ENCODE measurements around the gene THAP10.

Gene THAP10

DNA sequence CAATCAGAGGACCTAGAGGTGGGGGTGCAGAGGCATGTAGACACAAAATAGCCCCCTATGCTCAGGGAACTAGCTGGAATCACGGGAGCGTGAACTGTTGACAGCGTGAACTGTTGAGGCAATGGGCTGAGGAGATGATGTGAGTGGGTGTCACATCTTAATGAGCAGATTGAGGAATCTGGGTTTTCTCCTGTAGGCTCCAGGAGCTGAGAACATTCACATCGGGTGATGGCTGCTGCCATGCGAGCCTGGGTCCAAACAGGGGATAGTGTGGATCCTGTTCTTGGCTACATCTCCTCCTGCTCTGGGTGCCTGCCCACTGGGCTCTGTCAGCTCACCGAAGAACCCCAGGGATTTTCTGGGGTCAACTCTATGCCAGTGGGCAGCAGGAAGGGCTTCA lies 40.3 kb downstream of the THAP10 start:
- no peak for TF ChIP-seq ZFX (IDR thresholded peaks at IDR 0.05)
- TF ChIP-seq, protein P1, sequence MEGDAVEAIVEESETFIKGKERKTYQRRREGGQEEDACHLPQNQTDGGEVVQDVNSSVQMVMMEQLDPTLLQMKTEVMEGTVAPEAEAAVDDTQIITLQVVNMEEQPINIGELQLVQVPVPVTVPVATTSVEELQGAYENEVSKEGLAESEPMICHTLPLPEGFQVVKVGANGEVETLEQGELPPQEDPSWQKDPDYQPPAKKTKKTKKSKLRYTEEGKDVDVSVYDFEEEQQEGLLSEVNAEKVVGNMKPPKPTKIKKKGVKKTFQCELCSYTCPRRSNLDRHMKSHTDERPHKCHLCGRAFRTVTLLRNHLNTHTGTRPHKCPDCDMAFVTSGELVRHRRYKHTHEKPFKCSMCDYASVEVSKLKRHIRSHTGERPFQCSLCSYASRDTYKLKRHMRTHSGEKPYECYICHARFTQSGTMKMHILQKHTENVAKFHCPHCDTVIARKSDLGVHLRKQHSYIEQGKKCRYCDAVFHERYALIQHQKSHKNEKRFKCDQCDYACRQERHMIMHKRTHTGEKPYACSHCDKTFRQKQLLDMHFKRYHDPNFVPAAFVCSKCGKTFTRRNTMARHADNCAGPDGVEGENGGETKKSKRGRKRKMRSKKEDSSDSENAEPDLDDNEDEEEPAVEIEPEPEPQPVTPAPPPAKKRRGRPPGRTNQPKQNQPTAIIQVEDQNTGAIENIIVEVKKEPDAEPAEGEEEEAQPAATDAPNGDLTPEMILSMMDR (conservative IDR thresholded peaks at IDR 0.05), result no peak
- H3K27ac ChIP-seq, result no peak overlapping the region

DNA sequence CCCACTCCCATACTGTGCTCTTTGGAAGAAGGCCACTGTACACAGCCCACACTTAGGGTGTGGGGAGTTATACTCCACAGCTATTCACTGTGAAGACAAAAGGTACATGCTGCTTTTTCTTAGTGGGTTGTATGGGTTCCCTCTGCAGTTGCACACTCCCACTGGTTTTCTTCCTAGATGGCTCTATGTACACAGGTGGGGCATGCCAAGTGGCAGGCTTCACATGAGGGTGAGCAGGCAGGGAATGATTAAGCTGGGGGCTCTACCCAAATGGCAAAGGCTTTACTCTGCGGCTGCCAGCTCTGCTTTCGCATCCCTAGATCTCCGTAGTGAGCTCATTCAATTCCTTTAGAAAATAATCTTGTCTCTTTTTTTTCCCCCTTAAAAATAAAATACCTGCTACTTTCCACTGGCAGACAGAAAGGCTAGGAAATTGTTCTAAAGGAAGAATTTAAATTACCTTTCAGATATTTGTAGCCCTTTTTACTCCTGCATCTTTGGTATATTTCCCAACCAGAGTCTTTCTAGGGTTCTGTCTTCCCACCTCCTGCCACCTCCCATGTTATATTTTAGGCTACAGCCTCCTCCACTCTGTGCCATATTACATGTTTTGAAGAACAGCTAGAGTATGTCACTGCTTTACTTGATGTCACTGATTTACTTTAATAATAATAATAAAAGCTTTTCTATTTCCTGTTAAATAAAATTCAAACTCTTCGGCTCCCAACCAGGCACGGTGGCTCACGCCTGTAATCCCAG lies 46.5 kb downstream of the THAP10 start:
- no peak overlapping the region for H3K27ac ChIP-seq
- no peak for TF ChIP-seq ZFX (IDR thresholded peaks at IDR 0.05)
- TF ChIP-seq, protein P1 (conservative IDR thresholded peaks at IDR 0.05), result no peak

DNA sequence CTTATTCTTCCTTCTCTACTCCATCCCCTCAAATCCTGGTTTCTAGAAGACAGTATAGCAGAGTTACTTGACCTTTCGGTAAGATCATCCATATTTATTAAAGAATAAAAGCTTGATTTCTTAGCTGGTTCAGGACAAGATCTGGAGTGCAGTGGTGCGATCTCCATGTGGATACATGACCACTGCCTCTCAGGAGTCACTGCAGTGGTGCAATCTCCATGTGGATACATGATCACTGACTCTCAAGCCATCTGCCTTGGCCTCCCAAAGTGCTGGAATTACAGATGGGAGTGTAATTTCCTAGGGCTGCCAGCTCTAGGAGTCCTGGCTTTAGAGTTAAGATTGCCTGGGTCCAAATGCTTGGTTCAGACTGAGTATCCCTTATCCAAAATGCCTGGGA lies 54.8 kb downstream of the THAP10 start:
- no peak for TF ChIP-seq ZFX (IDR thresholded peaks at IDR 0.05)
- TF ChIP-seq, protein P1 (conservative IDR thresholded peaks at IDR 0.05), result no peak
- H3K27ac ChIP-seq, result no peak overlapping the region

DNA sequence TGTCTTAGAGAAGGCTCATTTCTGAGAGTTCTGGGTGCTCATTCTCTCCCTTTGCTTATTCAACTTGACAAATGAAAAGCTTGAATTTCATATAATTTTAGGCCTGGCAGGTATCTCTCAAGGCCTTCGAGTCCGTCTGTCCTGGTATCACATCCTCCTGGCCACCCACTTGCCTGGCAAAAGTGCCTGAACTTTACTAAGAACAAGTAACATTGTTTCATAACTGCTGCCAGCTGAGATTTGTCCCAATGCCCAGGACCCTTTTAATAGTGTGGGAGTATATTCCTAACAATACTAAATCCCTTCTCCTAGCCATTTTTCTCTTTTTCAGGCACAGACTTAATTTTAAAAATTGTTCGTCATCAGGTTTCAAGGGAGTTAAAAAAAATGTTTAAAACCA lies 56.4 kb downstream of the THAP10 start:
- no peak overlapping the region for H3K27ac ChIP-seq
- TF ChIP-seq ZFX (IDR thresholded peaks at IDR 0.05), result no peak
- TF ChIP-seq, protein P1 (conservative IDR thresholded peaks at IDR 0.05), result no peak

DNA sequence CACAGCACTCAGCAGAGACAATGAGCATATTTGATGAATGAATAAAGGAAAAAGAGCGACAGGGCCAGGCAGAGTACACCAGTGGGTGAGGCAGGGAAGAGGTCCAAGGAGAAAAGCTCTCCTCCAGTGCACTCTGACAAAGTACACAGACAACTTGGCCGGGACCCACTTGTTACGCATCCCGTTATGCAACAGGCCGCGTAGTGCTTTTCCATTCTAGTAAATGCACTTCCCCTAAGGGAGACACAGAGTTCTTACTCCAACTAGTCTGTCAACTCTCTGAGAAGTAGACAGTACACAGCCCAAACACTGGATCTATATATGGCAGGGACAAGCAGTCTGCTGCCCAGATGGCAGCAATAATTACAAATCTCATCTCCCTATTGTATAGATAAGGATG lies 56.8 kb downstream of the THAP10 start:
- H3K27ac ChIP-seq, result no peak overlapping the region
- TF ChIP-seq, protein P1 (conservative IDR thresholded peaks at IDR 0.05), result no peak
- no peak for TF ChIP-seq ZFX (IDR thresholded peaks at IDR 0.05)

DNA sequence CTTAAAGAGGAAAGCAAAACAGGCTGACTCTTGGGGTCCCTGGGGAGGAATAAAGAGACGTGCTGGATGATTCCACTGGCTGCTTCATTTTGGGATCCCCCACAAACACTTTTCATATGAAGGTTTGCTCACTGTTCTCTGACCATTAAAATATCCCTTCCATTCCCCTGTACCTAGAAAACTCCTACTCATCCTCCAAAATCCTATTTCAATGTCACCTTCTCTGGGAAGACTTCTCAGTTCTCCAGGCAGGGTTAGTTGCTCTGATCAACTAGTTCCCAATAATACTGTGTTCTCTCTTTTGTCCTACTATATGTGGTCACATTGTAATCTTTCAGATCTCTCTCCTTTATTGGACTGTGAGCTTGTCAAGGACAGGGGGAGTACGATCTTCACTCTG lies 57.2 kb downstream of the THAP10 start:
- no peak overlapping the region for H3K27ac ChIP-seq
- no peak for TF ChIP-seq ZFX (IDR thresholded peaks at IDR 0.05)
- TF ChIP-seq, protein P1 (conservative IDR thresholded peaks at IDR 0.05), result no peak

DNA sequence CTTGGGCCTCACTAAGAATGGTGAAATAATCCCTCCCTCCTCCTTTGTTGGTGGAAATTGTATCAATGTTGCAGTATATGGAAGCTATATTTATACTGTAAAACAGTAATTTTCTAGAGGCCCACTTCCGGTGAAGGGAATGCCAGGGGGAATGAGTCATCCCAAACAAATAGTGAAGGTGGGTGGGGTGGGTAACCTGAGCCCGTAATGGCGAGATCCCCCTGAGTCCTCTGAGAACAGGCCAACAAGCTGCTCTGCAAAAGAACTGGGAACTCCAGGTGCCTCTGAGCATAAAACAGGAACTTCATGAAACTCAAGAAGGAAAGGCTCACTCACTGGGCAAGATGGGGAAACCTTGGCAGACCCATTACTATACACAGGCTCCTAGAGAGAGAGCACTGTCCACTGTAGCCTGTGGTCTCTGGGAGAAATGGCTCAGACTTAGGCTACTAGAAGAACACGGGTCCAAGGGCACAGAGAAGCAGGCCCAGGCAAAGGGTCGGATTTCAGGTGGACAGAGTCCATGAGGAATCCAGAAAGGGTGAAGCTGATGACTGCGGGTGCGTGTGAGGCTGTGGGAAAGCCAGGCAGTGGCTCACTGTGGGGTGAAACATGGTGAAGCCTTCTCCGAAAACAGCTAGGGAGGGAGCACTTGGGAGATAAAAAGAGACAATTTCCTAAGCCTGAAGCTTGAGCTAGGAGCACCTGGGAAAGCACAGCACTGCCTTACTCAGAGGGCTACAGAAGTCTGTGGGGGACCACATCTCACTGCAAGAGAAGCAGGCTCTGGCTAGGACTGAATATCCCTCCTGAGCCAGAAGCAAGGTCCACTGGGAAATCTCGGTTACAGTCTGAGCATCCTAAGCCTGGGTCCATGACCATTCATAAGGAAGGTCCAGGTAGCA lies 58.1 kb downstream of the THAP10 start:
- TF ChIP-seq, protein P1 (conservative IDR thresholded peaks at IDR 0.05), result no peak
- no peak for TF ChIP-seq ZFX (IDR thresholded peaks at IDR 0.05)
- no peak overlapping the region for H3K27ac ChIP-seq
